Stomach smooth muscle (tissue), 2 donors: ENCODE data around the gene PTPA.
A peak's percentile ranks its signal among the peaks of the same experiment; 100 is the strongest.

Experiments used
- H3K27ac ChIP-seq: one replicate; pipeline ENCODE4 v1.7.0; 2013; ENCODE audit warnings: mild to moderate bottlenecking, low read length, inconsistent platforms
- H3K27me3 ChIP-seq, 2 donors: one replicate each; pipeline ENCODE4 v1.7.0; 2013; ENCODE audit warnings: low read length in 2 of 2; ENCODE audit not compliant: insufficient read depth in 2 of 2, control insufficient read depth in 1 of 2
- H3K36me3 ChIP-seq, 2 donors: one replicate each; pipeline ENCODE4 v1.7.0; 2013; ENCODE audit warnings: low read length in 2 of 2; ENCODE audit not compliant: control insufficient read depth in 2 of 2, insufficient read depth in 2 of 2
- H3K4me1 ChIP-seq: one replicate; pipeline ENCODE4 v1.7.0; 2013; ENCODE audit warnings: low read length; ENCODE audit not compliant: control insufficient read depth, insufficient read depth
- H3K4me3 ChIP-seq, 2 donors: one replicate each; pipeline ENCODE4 v1.7.0; 2013; ENCODE audit warnings: low read length in 2 of 2
- H3K9ac ChIP-seq, 2 donors: one replicate each; pipeline ENCODE4 v1.7.0; 2013; ENCODE audit warnings: low read length in 2 of 2, mild to moderate bottlenecking in 1 of 2
- H3K9me3 ChIP-seq, 2 donors: one replicate each; pipeline ENCODE4 v1.7.0; 2013; ENCODE audit warnings: low read length in 2 of 2; ENCODE audit not compliant: control insufficient read depth in 2 of 2
- donor health status: healthy.
- donor health status: Pancreatic carcinoma.

The PTPA gene

DNA sequence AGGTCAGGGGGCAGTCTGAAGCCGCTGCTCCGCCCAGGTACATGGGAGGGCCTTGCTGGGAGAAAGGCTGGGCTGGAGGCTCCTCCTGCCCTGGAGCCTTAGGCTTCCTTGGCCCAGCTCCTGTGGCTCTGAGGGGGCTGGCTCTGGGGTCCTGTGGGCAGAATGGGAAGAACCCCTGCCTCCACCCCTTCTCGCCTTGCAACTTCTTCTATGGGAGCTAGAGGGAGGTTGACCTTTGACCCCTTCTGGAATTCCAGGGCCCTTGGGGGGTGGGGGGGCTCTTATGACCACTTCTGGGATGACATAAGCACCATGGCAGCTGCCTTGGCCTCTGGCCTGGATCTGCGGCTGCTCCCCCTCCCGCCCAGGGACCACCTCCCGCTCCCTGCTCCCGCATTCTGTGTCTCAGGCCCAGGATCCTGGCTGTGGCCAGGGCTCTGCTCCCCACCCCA, 34.7 kb downstream of the PTPA start:
- peak overlapping the region; percentile 36 to 52 for H3K4me3 ChIP-seq
- peak overlapping the region; percentile 92 for H3K27ac ChIP-seq
- H3K9me3 ChIP-seq, result no peaks in the 10 kb centered on the region
- peaks cover 67% of the 10 kb centered on the region for H3K4me1 ChIP-seq
- H3K27me3 ChIP-seq, result no peaks in the 10 kb centered on the region
- H3K36me3 ChIP-seq, result peaks cover 12 to 20% of the 10 kb centered on the region in 2 donors
- peak overlapping the region; percentile 62 to 73 for H3K9ac ChIP-seq

DNA sequence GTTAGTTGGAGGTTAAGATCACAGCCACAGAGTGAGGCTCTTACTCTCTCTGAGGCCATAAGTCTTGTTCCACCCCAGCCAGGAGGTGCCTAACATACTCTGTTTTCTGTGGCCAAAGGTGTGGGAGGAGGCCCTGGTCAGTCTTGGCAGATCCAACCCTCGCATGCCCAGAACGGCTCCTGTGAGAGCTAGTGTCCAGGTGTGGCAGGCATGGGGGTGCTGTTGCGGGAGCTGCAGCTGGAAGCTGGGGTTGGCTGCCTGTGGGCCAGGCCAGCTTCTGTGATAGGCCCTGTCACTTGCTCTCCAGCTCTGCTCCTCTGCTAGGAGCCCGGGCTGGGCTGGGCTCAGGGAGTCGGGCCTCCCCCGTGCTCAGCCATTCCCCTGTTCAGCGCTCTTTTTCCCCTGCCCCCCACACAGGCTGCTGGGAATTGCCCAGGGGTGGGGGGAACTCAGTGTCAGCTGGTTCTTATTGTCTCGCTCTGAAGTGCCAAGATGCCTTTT, 35.3 kb downstream of the PTPA start:
- no peaks in the 10 kb centered on the region for H3K9me3 ChIP-seq
- peak overlapping the region; percentile 62 to 73 for H3K9ac ChIP-seq
- peaks cover 61% of the 10 kb centered on the region for H3K4me1 ChIP-seq
- peak overlapping the region; percentile 36 to 52 for H3K4me3 ChIP-seq
- H3K36me3 ChIP-seq, result peaks cover 15 to 20% of the 10 kb centered on the region in 2 donors
- H3K27me3 ChIP-seq, result no peaks in the 10 kb centered on the region
- peak overlapping the region; percentile 92 for H3K27ac ChIP-seq

DNA sequence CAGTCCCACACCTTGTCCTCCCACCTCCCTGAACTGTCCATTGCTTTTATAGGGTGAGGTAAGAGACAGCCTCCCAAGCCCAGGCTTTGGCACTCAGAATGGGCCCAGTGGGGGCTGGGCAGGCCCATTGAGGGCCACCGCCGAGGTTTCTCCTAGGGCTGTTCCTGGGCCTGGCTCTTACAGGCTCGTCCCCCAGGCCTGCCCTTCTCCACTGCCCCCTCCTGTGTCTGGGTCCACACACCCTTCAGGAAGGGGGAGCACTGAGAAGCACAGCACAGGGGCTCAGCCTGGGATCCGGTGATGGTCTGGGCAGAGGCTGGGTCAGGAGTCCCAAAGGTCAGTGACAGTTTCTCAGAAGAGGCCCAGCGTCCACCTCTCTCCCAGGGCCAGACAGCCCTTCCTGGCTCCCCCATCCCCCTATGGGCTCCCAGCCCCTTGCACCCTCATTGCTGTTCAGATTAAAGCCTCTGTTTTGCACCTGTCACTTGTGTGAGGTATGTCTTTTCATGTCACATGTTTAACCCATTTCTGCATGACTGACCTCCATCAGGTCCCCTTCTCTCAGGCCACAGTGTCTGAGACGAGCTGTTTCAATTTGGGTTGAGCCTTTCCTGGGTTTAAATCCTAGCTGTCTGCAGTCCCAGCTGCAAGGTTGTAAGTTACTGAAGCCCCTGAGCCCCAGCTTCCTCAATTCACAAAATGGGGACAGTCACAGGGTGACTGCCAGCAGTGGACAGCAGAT, 37.4 kb downstream of the PTPA start:
- Histone ChIP-seq H3K4me3 (no peak overlapping the region), H3K36me3 (peaks cover 16 to 23% of the 10 kb centered on the region in 2 donors), H3K9ac (peak overlapping the region in 1 of 2 donors; percentile 21), H3K27ac (peak overlapping the region; percentile 58), H3K4me1 (peaks cover 39% of the 10 kb centered on the region), H3K9me3 (no peaks in the 10 kb centered on the region), H3K27me3 (no peaks in the 10 kb centered on the region)

DNA sequence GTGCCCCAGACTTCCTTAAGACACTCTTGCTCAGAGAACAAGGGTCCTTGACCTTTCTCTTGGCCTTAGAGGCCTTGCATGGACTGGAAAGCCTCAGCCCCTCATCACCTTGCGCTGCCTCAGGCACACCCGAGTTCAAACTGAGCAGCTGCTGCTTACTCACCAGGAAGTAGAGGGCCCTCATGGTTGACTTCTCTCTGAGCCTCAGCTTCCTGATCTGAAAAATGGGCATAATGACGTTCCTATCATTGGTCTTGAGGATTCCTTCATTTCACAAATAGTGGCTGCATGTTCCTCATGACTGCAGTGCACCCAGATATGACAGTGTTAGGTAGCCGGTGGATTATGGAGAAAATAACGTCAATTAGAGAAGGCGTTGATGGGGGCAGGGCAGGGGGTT, 38.2 kb downstream of the PTPA start:
- Histone ChIP-seq H3K9ac (peak overlapping the region in 1 of 2 donors; percentile 29), H3K27me3 (no peaks in the 10 kb centered on the region), H3K4me3 (no peak overlapping the region), H3K36me3 (peaks cover 11 to 18% of the 10 kb centered on the region in 2 donors), H3K4me1 (peaks cover 33% of the 10 kb centered on the region), H3K9me3 (no peaks in the 10 kb centered on the region), H3K27ac (no peak overlapping the region)

DNA sequence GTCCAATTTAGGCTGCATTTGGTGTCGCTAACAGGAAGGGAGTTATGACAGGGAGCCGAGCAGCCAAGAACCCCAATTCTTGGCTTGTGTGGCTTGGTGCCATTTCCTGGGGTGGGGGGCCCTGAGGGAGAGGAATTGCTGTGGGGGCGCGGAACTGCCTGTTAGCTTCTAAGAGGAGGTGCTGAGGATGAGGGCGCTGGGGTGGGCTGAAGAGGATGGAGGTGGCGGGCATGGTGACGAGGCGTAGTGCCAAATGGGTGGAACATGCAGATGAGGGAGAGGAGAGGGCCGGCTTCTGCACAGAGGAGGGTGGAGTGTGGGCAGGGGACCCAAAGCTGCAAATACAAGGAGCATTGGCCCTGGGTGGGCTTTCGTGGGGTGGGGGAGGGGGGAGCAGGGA, 38.9 kb downstream of the PTPA start:
- H3K4me3 ChIP-seq, result no peak overlapping the region
- H3K36me3 ChIP-seq, result peaks cover 13 to 18% of the 10 kb centered on the region in 2 donors
- no peak overlapping the region for H3K9ac ChIP-seq
- H3K27me3 ChIP-seq, result no peaks in the 10 kb centered on the region
- no peak overlapping the region for H3K27ac ChIP-seq
- no peaks in the 10 kb centered on the region for H3K9me3 ChIP-seq
- H3K4me1 ChIP-seq, result peaks cover 29% of the 10 kb centered on the region

DNA sequence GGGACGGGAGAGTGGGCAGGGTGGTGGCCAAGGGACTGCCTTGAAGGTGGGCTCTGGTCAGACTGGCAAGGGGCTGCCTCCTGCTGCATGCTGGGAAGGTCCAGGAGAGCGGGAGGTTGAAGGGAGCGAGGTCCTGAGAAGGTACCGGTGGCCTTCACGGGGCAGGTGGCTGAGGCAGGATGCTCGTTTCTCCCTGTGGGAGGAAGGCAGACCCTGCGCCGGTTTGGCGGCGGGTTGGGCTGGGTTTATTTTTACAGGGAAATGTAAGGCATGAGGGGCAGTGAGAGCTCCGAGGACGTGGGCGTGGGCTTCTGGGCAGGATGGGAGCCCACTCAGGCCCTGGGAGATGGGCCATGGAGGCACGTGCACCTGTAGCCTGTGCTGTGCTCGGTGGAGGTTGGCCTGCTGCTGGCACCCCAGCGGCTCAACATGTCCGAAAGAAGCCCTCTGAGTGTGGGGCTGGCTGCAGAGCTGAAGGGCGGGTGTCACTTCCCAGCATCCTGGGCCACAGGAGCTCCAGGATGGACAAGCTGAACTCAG, 39.5 kb downstream of the PTPA start:
- Histone ChIP-seq H3K9me3 (no peaks in the 10 kb centered on the region), H3K36me3 (peaks cover 17 to 18% of the 10 kb centered on the region in 2 donors), H3K27me3 (no peaks in the 10 kb centered on the region), H3K9ac (no peak overlapping the region), H3K4me3 (no peak overlapping the region), H3K4me1 (peaks cover 23% of the 10 kb centered on the region), H3K27ac (no peak overlapping the region)

DNA sequence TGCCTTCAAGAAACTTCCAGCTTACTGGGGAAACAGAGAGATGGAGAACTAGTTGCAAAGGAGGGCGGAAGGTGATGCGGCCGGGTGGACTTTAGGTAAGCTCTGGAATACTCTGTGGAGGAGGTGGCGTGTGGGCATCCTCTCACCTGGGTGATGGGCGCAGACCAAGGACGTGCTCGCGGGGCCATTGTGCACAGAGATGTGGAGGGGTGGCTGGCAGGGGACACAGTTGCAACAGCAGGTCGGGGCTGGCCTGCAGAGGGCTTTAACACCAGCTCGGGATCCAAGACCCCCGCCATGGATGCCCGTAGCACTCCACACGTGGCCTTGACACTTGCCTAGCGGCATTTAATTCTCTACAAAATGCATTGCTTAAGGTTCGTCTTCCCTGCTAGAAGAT, 40.3 kb downstream of the PTPA start:
- Histone ChIP-seq H3K9me3 (no peaks in the 10 kb centered on the region), H3K9ac (no peak overlapping the region), H3K27me3 (no peaks in the 10 kb centered on the region), H3K36me3 (peaks cover 17 to 18% of the 10 kb centered on the region in 2 donors), H3K4me3 (no peak overlapping the region), H3K27ac (no peak overlapping the region), H3K4me1 (peaks cover 15% of the 10 kb centered on the region)

DNA sequence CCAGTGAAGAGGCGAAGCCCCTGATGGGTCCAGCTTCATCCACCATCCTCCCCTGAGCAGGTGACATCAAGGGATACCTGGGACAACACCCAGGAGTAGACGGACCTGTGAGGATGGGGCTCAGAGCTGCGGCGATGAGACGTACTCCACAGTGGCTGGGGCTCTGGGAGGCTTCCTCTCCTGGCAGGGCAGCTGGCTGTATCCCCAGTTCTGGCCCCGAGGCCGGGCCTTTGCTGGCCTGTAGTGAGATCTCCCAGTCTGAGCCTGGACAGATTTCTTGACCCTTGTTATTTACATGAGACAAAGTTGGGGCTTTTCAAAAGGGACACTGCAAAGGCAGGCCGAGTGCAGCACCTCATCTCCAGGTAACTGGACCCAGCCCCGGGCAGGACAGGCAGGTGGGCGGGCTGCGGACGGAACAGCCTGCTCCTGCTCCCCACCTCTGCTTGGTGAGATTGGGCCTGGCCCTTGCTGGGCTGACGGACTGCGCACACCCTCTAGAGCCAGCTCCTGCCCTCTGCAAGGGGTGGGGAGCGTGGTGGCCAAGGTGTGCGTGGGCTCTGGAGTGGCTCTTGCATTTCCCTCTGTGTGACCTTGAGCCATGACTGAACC, 43.8 kb downstream of the PTPA start:
- H3K27ac ChIP-seq, result no peak overlapping the region
- peaks cover 10 to 11% of the 10 kb centered on the region in 2 donors for H3K36me3 ChIP-seq
- no peaks in the 10 kb centered on the region for H3K27me3 ChIP-seq
- no peaks in the 10 kb centered on the region for H3K4me1 ChIP-seq
- H3K9ac ChIP-seq, result no peak overlapping the region
- H3K9me3 ChIP-seq, result no peaks in the 10 kb centered on the region
- H3K4me3 ChIP-seq, result no peak overlapping the region

DNA sequence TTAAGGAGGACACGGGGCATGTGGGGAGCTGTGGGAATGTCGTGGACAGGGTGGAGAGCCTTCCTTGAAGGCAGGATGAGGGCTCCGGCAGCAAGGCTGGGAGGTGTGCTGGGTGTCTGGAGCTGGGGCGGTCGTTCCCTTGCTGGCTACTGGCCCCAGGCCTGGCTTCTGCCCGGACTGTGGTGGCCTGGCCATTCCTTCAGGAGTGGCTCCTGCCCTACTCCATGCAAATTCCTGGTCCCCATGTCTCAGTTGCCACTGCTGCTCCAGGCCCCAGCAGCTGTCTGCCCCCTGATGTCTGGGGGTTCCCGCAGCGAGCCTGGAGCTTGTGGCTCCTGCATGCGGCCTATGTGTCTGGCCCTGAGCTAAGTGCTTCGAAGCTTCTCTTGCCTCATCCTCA, 44.9 kb downstream of the PTPA start:
- Histone ChIP-seq H3K9ac (no peak overlapping the region), H3K27ac (no peak overlapping the region), H3K4me3 (no peak overlapping the region), H3K27me3 (no peaks in the 10 kb centered on the region), H3K4me1 (no peaks in the 10 kb centered on the region), H3K9me3 (no peaks in the 10 kb centered on the region), H3K36me3 (peaks cover 10 to 11% of the 10 kb centered on the region in 2 donors)

DNA sequence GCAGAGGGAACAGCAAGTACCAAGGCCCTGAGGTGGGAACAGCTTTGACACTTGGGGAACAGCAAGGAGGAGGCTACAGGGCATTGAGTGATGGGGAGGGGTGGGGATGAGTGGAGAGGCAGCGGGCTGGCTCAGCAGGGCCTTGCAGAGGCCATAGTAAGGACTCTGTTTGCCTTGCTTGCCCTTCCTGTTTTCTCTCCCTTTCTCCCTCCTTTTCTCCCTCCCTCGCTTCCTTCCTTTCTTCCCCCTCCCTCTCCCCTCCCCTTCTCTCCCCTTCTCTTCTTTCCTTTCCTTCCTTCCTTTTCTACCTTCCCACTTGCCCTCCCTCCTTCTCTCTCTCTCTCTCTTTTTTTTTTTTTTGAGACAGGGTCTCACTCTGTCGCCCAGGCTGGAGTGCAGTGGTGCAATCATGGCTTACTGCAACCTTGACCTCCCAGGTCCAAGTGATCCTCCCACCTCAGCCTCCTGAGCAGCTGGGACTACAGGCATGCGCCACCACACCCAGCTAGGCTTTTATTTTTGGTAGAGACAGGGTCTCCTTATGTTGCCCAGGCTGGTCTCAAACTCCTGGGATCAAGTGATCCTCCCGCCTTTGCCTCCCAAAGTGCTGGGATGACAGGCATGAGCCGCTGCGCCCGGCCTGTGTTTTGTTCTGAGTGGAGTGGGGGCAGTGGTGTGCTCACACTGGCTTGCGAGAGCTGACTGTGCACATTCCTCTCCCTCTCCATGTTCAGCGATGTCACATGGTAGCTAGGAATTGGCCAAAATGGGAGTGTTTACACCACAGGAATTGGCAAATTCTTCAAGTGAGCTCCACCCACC, 49.7 kb downstream of the PTPA start:
- peaks cover 0 to 3% of the 10 kb centered on the region in 2 donors for H3K36me3 ChIP-seq
- H3K9me3 ChIP-seq, result no peaks in the 10 kb centered on the region
- no peaks in the 10 kb centered on the region for H3K27me3 ChIP-seq
- H3K4me1 ChIP-seq, result peaks cover 12% of the 10 kb centered on the region
- no peak overlapping the region for H3K27ac ChIP-seq
- no peak overlapping the region for H3K4me3 ChIP-seq
- H3K9ac ChIP-seq, result no peak overlapping the region
